ENCODE measurements around the gene LINGO3. TPM values are rescaled to one million over a fixed set of nuclear protein-coding genes. Genes with fewer than 3 reads are reported as not detected.

The LINGO3 gene
- total and polyA plus RNA-seq, 10 of the 15 experiments (the other 5 are each of a cell fraction or from before 2014, with no cell fraction given) = 0.09 to 2.0 (median 0.40) TPM; not detected in 5

- DNase-seq (ENCODE audit: low read depth, low spot score) (no peak), FAIRE-seq (no peak), ATAC-seq (no peak)
- no TSS peak for BruUV-seq (replicated peaks)
- H3K79me2 ChIP-seq (ENCODE audit: control insufficient read depth, insufficient read depth, low read length) = no peaks in the 10 kb centered on the region
- H3K36me3 ChIP-seq (ENCODE audit: control insufficient read depth in 2 of 2, insufficient read depth in 2 of 2, low read length in 1 of 2) = no peaks in the 10 kb centered on the region
- peaks cover 5 to 6% of the 10 kb centered on the region in 2 experiments; a peak in 3 of 4 replicates for H3K27me3 ChIP-seq (replicated peaks in 1 of 2; ENCODE audit: control insufficient read depth in 2 of 2, insufficient read depth in 2 of 2, low read length in 1 of 2)
- in situ Hi-C loops (cut with MboI) = no loop called here
- no peaks in the 10 kb centered on the region for H3K4me1 ChIP-seq (ENCODE audit: control insufficient read depth, insufficient read depth, low read length)
- no peak overlapping the region for H2AFZ ChIP-seq (ENCODE audit: control insufficient read depth, low read depth, low read length)
- POLR2A ChIA-PET = no interaction called here
- no peak overlapping the region for H3K9ac ChIP-seq (ENCODE audit: control insufficient read depth, insufficient read depth, low read length)
- peaks cover 6% of the 10 kb centered on the region; the same call in 1 of the 3 replicates for H3K9me3 ChIP-seq (replicated peaks; ENCODE audit: control insufficient read depth, insufficient read depth, low read length)
- H3K27ac ChIP-seq (ENCODE audit: control insufficient read depth, insufficient read depth) = no peak overlapping the region
- SMC1A ChIA-PET (ENCODE audit: uncharacterized antibody, unreplicated experiment) = interaction anchor here (1.3 kb wide), 1 partner anchor 37 kb away, joined by 3 read pairs; no protein-coding TSS in a partner anchor
- intact Hi-C loops (cut with micrococcal nuclease; ENCODE audit: unreplicated experiment) = no loop called here
- no peak overlapping the region for H3K4me2 ChIP-seq (ENCODE audit: control insufficient read depth, insufficient read depth)
- H3K4me3 ChIP-seq = no peak overlapping the region
- 43% methylated on average over 4 of the region's 4 CpGs for WGBS (ENCODE audit: insufficient coverage, insufficient replicate concordance, low lambda C conversion rate, missing lambda C conversion rate)
- H4K20me1 ChIP-seq (ENCODE audit: control insufficient read depth, insufficient read depth) = no peaks in the 10 kb centered on the region
- RAD21 ChIA-PET (ENCODE audit: unreplicated experiment) = no interaction called here
- CTCF ChIA-PET = no interaction called here
- TF ChIP-seq RFX5 (IDR thresholded peaks at IDR 0.05; ENCODE audit: low read depth, low read length) (no peak), BCL11A (IDR thresholded peaks at IDR 0.05; ENCODE audit: low read depth, low read length) (no peak), ZSCAN29 (IDR thresholded peaks at IDR 0.05) (no peak), DPF2 (IDR thresholded peaks at IDR 0.05) (no peak), USF2 (IDR thresholded peaks at IDR 0.05; ENCODE audit: borderline replicate concordance, low read depth, low read length) (no peak), SKIL (IDR thresholded peaks at IDR 0.05; ENCODE audit: low read depth, poor library complexity, severe bottlenecking) (no peak), EED (IDR thresholded peaks at IDR 0.05; ENCODE audit: low read depth) (no peak), GATAD2B (conservative IDR thresholded peaks at IDR 0.05; ENCODE audit: low read depth) (no peak), ZNF207 (IDR thresholded peaks at IDR 0.05; ENCODE audit: borderline replicate concordance) (no peak), ELK1 (IDR thresholded peaks at IDR 0.05; ENCODE audit: low read depth, low read length) (no peak), BCLAF1 (IDR thresholded peaks at IDR 0.05) (no peak), SP1 (IDR thresholded peaks at IDR 0.05; ENCODE audit: low read depth, low read length) (no peak), E2F4 (IDR thresholded peaks at IDR 0.05; ENCODE audit: low read depth, low read length) (no peak)
These were observed 3.1 kb upstream of the LINGO3 start for GRCh38 chr19:2311093-2311492.

Measured in GM12878 (cell line).